Measurements from ENCODE around the gene ANXA2R.

- TF ChIP-seq CTCF (conservative IDR thresholded peaks at IDR 0.05 in 1 of 2, IDR thresholded peaks at IDR 0.05 in 1 of 2; ENCODE audit: low read depth in 1 of 2, low read length in 2 of 2), result no peak
- no peak for TF ChIP-seq EZH2 (IDR thresholded peaks at IDR 0.05; ENCODE audit: low read length, missing control alignments)
These were observed 39.2 kb downstream of the ANXA2R start for GRCh38 chr5:43000914-43001313.
